ENCODE data around the gene RBFOX2. TPM values are rescaled to one million over a fixed set of nuclear protein-coding genes. Genes with fewer than 3 reads are reported as not detected.
"Not testable (repeated sequence)": the region's sequence is repeated elsewhere in the genome, so short reads cannot be mapped to it uniquely, and the experiment has no call there.

The RBFOX2 gene
- total RNA-seq, 1 experiment from 2014 or later = 81.1 TPM

DNA sequence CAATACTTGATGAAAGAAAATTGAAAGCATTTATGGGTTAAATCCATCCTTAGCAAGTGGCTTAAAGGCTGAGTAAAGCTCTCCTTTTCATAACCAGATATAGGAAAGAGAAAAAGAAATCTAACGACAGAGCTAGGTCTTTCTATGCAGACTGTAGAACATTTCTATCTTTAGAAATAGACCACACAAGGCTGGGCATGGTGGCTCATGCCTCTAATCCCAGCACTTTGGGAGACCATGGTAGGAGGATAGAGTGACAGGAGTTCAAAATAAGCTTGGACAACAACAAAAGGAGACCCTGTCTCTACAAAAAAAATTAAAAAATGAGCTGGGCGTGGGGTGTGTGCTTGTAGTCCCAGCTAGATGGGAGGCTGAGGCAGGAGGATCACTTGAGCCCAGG is 220.2 kb downstream of the RBFOX2 start:
- DNase-seq (ENCODE audit: low read depth, low spot score) (no peak), ATAC-seq (no peak)
- H3K4me3 ChIP-seq (ENCODE audit: low read depth in 2 of 2, low read length in 2 of 2) = no peak overlapping the region
- H3K4me1 ChIP-seq (ENCODE audit: control insufficient read depth, insufficient read depth, low read length) = no peaks in the 10 kb centered on the region
- no peaks in the 10 kb centered on the region for H3K27me3 ChIP-seq (ENCODE audit: control insufficient read depth, insufficient read depth, low read length)
- POLR2A ChIA-PET = no interaction called here
- no TSS peak for BruUV-seq (replicated peaks)
- H3K9me3 ChIP-seq (ENCODE audit: control insufficient read depth, insufficient read depth, low read depth, low read length) = peaks cover 7% of the 10 kb centered on the region; the same call in 1 of the 2 replicates
- in situ Hi-C loops (cut with HindIII; ENCODE audit: low pct_unique_long_range_greater_than_20kb, low sequenced_read_pairs) = no loop called here
- H3K27ac ChIP-seq (ENCODE audit: low read length) = no peak overlapping the region
- intact Hi-C loops (cut with micrococcal nuclease; ENCODE audit: unreplicated experiment) = no loop called here
- TF ChIP-seq REST (IDR thresholded peaks at IDR 0.05; ENCODE audit: insufficient read depth in 1 of 2, low read depth in 2 of 2, low read length in 1 of 2) = no peak
- no peak for TF ChIP-seq TCF7L2 (IDR thresholded peaks at IDR 0.05; ENCODE audit: low read depth, low read length)
- TF ChIP-seq, protein P1, sequence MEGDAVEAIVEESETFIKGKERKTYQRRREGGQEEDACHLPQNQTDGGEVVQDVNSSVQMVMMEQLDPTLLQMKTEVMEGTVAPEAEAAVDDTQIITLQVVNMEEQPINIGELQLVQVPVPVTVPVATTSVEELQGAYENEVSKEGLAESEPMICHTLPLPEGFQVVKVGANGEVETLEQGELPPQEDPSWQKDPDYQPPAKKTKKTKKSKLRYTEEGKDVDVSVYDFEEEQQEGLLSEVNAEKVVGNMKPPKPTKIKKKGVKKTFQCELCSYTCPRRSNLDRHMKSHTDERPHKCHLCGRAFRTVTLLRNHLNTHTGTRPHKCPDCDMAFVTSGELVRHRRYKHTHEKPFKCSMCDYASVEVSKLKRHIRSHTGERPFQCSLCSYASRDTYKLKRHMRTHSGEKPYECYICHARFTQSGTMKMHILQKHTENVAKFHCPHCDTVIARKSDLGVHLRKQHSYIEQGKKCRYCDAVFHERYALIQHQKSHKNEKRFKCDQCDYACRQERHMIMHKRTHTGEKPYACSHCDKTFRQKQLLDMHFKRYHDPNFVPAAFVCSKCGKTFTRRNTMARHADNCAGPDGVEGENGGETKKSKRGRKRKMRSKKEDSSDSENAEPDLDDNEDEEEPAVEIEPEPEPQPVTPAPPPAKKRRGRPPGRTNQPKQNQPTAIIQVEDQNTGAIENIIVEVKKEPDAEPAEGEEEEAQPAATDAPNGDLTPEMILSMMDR (IDR thresholded peaks at IDR 0.05) = no peak
- no peak for TF ChIP-seq SIN3A (IDR thresholded peaks at IDR 0.05; ENCODE audit: borderline replicate concordance, insufficient read depth, low read depth, low read length)
- TF ChIP-seq POLR2AphosphoS5 (IDR thresholded peaks at IDR 0.05; ENCODE audit: low read depth, low read length) = no peak
- CTCF ChIA-PET = no interaction called here
- peaks cover 7% of the 10 kb centered on the region; the same call in 1 of the 2 replicates for H3K36me3 ChIP-seq (ENCODE audit: control insufficient read depth, insufficient read depth, low read length)

DNA sequence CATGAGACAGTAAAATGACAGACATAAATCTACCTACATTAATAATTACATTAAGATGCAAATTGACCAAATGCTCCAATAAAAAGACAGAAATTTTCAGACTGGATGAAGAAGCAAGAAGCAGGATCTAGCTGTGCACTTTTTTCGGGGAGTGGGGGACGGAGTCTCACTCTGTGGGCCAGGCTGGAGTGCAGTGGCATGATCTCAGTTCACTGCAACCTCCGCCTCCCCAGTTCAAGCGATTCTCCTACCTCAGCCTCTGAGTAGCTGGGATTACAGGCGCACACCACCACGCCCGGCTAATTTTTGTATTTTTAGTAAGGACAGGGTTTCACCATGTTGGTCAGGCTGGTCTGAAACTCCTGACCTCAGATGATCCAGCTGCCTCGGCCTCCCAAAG is 222.0 kb downstream of the RBFOX2 start:
- H3K4me1 ChIP-seq (ENCODE audit: control insufficient read depth, insufficient read depth, low read length); H3K36me3 ChIP-seq (ENCODE audit: control insufficient read depth, insufficient read depth, low read length); ATAC-seq; POLR2A ChIA-PET; BruUV-seq (replicated peaks); intact Hi-C loops (cut with micrococcal nuclease; ENCODE audit: unreplicated experiment); H3K27me3 ChIP-seq (ENCODE audit: control insufficient read depth, insufficient read depth, low read length); CTCF ChIA-PET; DNase-seq (ENCODE audit: low read depth, low spot score); H3K4me3 ChIP-seq (ENCODE audit: low read depth in 2 of 2, low read length in 2 of 2); in situ Hi-C loops (cut with HindIII; ENCODE audit: low pct_unique_long_range_greater_than_20kb, low sequenced_read_pairs); H3K9me3 ChIP-seq (ENCODE audit: control insufficient read depth, insufficient read depth, low read depth, low read length); H3K27ac ChIP-seq (ENCODE audit: low read length): not testable (repeated sequence)

DNA sequence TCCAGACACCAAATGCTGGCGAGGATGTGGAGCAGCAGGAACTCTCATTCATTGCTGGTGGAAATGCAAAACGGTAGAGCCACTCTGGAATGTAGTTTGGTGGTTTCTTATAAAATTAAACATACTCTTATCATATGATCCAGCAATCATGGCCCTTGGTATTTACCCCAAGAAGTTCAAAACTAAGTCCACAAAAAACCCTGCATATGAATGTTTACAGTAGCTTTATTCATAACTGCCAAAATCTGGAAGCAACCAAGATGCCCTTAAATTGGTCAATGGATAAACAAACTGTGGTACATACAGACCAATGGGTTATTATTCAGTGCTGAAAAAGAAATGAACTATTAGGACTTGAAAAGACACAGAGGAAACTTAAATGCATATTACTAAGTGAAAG is 223.2 kb downstream of the RBFOX2 start:
- peaks cover 7% of the 10 kb centered on the region; the same call in 1 of the 2 replicates for H3K36me3 ChIP-seq (ENCODE audit: control insufficient read depth, insufficient read depth, low read length)

More for the DNA sequence above, 223.2 kb downstream of the RBFOX2 start:
- intact Hi-C loops (cut with micrococcal nuclease; ENCODE audit: unreplicated experiment) = no loop called here
- Histone ChIP-seq H3K27me3 (ENCODE audit: control insufficient read depth, insufficient read depth, low read length) (no peaks in the 10 kb centered on the region), H3K4me3 (ENCODE audit: low read depth in 2 of 2, low read length in 2 of 2) (no peak overlapping the region), H3K9me3 (ENCODE audit: control insufficient read depth, insufficient read depth, low read depth, low read length) (no peaks in the 10 kb centered on the region), H3K4me1 (ENCODE audit: control insufficient read depth, insufficient read depth, low read length) (no peaks in the 10 kb centered on the region), H3K27ac (ENCODE audit: low read length) (no peak overlapping the region)
- no peak for DNase-seq (ENCODE audit: low read depth, low spot score)
- in situ Hi-C loops (cut with HindIII; ENCODE audit: low pct_unique_long_range_greater_than_20kb, low sequenced_read_pairs) = no loop called here
- ChIA-PET CTCF (no interaction called here), POLR2A (no interaction called here)
- BruUV-seq (replicated peaks) = no TSS peak
- no peak for ATAC-seq
- no peak for TF ChIP-seq REST (IDR thresholded peaks at IDR 0.05; ENCODE audit: insufficient read depth in 1 of 2, low read depth in 2 of 2, low read length in 1 of 2)
- no peak for TF ChIP-seq SIN3A (IDR thresholded peaks at IDR 0.05; ENCODE audit: borderline replicate concordance, insufficient read depth, low read depth, low read length)
- TF ChIP-seq, protein P1 (IDR thresholded peaks at IDR 0.05) = no peak
- TF ChIP-seq POLR2AphosphoS5 (IDR thresholded peaks at IDR 0.05; ENCODE audit: low read depth, low read length) = no peak
- no peak for TF ChIP-seq TCF7L2 (IDR thresholded peaks at IDR 0.05; ENCODE audit: low read depth, low read length)

All from Panc1 (cell line).